ENCODE data around the gene OPTN.

The OPTN gene

DNA sequence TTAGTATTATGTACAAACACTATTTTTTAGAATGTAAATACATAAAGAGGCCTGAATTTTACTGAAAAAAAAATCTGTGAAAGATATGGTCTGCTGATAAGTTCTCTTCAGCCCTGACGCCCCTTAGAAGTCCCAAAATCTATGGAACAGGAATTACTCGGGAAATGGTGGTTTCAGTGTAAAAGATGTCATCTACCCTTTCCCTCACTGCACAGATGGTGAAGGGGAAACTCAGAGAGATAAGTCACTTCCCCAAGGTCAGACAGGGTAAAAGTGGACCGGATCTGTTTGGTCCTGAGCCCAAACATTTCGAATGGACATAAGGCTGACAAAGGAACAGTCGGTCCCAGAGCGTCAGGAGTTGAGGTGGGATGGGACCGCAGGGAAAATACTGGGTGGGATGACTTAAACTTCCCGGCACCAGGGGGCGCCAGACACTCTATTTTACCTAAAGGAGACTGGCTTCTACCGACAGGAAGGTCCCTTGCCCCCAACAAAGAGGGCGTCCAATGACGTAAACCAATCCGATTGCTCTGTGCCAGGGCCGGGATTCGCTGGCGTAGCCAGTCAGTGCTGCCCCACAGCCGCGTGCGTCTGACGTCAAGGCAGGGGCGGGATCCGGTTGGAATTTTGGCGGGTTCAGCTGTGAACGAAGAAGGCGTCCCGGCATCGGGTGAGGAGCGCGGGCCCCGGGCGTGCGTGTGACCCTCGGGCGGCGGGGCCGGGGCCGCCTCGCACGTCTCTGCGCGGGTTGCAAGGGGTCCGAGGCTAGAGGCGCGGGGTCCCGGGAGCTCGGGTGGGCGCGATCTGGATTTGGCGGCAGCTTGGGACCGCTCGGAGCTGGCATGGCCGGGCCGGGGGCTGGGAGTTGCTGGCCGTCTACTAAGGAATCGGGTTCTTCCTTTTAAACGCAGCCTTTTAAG lies 61.2 kb downstream of the OPTN start, which contains the start of gene MCM10:
Gene MCM10 (plus strand): TSS at position 625 of the 923 bp plus-strand sequence. CDS start 2,645 bp downstream, outside the sequence.
- H3K4me3 ChIP-seq (ENCODE audit: control insufficient read depth, low read depth, low read length) = peak within 1 kb of the TSS; percentile 79
- DNase-seq (ENCODE audit: low read depth) = peak; percentile 99
- TF ChIP-seq, protein P1, sequence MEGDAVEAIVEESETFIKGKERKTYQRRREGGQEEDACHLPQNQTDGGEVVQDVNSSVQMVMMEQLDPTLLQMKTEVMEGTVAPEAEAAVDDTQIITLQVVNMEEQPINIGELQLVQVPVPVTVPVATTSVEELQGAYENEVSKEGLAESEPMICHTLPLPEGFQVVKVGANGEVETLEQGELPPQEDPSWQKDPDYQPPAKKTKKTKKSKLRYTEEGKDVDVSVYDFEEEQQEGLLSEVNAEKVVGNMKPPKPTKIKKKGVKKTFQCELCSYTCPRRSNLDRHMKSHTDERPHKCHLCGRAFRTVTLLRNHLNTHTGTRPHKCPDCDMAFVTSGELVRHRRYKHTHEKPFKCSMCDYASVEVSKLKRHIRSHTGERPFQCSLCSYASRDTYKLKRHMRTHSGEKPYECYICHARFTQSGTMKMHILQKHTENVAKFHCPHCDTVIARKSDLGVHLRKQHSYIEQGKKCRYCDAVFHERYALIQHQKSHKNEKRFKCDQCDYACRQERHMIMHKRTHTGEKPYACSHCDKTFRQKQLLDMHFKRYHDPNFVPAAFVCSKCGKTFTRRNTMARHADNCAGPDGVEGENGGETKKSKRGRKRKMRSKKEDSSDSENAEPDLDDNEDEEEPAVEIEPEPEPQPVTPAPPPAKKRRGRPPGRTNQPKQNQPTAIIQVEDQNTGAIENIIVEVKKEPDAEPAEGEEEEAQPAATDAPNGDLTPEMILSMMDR (conservative IDR thresholded peaks at IDR 0.05; ENCODE audit: control insufficient read depth, insufficient read depth, low read depth, low read length) = peak; percentile 71

DNA sequence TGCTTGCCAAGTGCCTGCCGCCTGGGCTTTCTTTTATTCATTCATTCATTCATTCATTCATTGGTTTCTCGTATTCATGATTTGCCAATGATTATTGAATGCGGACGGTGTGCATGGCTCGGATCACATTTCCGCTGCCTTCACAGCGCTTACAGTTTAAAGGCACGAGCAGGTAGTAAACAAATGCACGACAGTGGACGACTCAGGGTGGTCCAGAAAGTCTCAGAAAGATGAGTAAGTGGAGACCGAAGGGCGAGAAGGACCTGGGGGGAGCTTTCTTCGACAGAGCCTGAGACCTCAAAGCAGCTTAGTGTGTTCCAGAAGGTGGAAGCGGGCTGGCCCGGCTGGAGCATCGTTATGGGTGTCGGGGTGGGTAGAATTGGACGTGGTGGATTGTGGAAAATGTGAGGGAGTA lies 61.9 kb downstream of the OPTN start:
- DNase-seq (ENCODE audit: low read depth) = no peak
- TF ChIP-seq, protein P1 (conservative IDR thresholded peaks at IDR 0.05; ENCODE audit: control insufficient read depth, insufficient read depth, low read depth, low read length) = no peak
- peak overlapping the region; percentile 79 for H3K4me3 ChIP-seq (ENCODE audit: control insufficient read depth, low read depth, low read length)

DNA sequence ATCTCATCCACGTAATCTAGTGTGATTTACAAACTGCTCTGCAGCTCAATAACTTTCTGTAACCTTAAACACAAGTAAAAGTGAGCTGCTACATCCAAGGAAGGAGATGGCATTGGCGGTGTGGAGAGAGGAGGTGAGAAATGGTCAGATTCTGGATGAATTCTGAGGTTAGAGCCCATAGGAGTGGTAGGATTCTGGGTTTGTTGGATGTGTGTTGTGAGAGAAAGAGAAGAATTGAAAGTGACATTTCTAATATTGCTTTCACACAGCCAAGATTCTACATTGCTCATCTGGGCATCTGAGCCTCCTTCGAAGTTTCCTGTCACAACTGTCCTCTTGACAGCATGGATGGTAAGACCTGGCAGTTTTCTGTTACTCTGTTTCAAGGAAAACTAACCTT lies 63.9 kb downstream of the OPTN start:
- no peak for DNase-seq (ENCODE audit: low read depth)
- TF ChIP-seq, protein P1 (conservative IDR thresholded peaks at IDR 0.05; ENCODE audit: control insufficient read depth, insufficient read depth, low read depth, low read length) = no peak
- H3K4me3 ChIP-seq (ENCODE audit: control insufficient read depth, low read depth, low read length) = no peak overlapping the region

DNA sequence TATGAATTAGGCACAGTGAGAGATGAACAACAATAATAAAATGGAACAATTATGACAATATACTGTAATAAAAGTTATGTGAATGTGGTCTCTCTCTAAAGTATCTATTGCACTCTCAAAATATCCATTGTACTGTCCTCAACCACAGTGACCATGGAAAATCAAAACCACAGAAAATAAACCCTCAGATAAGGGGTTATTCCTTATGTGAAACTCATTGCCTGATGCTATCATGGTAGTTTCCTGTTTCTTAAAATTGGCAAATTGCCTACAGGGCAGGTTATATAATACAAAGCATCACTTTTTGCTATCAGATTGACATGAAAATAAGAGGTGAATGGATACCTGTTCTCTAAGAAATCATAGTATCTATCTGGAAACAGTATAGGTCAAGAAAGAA lies 65.2 kb downstream of the OPTN start:
- no peak for DNase-seq (ENCODE audit: low read depth)
- no peak overlapping the region for H3K4me3 ChIP-seq (ENCODE audit: control insufficient read depth, low read depth, low read length)
- TF ChIP-seq, protein P1 (conservative IDR thresholded peaks at IDR 0.05; ENCODE audit: control insufficient read depth, insufficient read depth, low read depth, low read length) = no peak

DNA sequence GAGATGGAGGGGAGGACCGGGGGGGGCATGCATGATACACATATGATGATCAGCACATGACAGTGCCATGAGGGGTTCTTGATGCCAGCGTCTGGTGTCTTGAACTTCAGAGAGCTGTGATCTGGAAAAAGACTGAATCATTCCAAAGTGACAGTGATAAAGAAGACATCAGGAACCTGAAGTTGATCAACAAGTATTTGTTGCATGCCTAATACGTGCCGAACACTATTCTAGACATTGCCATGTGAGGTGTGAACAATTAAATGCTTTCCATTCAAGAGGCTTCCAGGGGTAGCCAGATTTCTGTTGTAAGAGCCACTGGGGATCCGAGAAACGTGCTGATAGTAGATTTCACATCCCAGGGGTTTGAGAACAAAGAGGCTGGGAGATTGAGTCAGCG lies 67.6 kb downstream of the OPTN start:
- H3K4me3 ChIP-seq (ENCODE audit: control insufficient read depth, low read depth, low read length) = no peak overlapping the region
- TF ChIP-seq, protein P1 (conservative IDR thresholded peaks at IDR 0.05; ENCODE audit: control insufficient read depth, insufficient read depth, low read depth, low read length) = no peak
- DNase-seq (ENCODE audit: low read depth) = no peak

DNA sequence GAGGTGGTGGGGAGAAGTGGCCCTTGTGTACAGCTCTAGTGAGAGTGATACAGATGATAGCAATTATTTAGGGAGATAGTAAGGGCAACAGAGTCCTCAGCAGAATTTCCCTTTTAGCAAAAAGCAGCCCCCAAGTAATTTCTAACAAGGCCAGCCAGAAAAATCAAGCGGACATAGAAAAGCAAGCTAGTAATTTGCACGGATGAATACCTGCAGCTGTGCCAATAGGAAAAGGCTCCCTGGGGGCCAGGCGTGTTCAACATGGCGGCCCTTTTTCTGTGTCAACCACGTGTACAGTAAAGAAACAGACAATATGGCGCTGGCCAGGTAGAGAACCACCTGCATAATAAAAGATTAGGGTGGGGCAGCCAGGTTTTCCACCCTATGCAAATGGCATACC lies 68.8 kb downstream of the OPTN start:
- no peak for DNase-seq (ENCODE audit: low read depth)
- H3K4me3 ChIP-seq (ENCODE audit: control insufficient read depth, low read depth, low read length) = no peak overlapping the region
- TF ChIP-seq, protein P1 (conservative IDR thresholded peaks at IDR 0.05; ENCODE audit: control insufficient read depth, insufficient read depth, low read depth, low read length) = no peak
